Measurements from ENCODE around the gene LRRC17.

LRRC17 gene

GRCh38 chr7:102988631-102989560 lies 76.1 kb downstream of the LRRC17 start:
- DNase-seq (ENCODE audit: low read depth), result no peak

- DNase-seq (ENCODE audit: low read depth), result no peak
Observed at GRCh38 chr7:102990642-102991041, 77.8 kb downstream of the LRRC17 start.

GRCh38 chr7:102991077-102991539 lies 78.3 kb downstream of the LRRC17 start:
- DNase-seq (ENCODE audit: low read depth), result no peak

- peak; percentile 97 for DNase-seq (ENCODE audit: low read depth)
Observed at GRCh38 chr7:102991540-102992214, 78.9 kb downstream of the LRRC17 start.

- DNase-seq (ENCODE audit: low read depth), result no peak
Observed at GRCh38 chr7:102992509-102992937, 79.7 kb downstream of the LRRC17 start.

GRCh38 chr7:102992938-102993717 lies 80.3 kb downstream of the LRRC17 start:
- DNase-seq (ENCODE audit: low read depth), result peak; percentile 53

- no peak for DNase-seq (ENCODE audit: low read depth)
Observed at GRCh38 chr7:102993718-102994029, 80.9 kb downstream of the LRRC17 start.

- DNase-seq (ENCODE audit: low read depth), result no peak
Observed at GRCh38 chr7:102994567-102994966, 81.8 kb downstream of the LRRC17 start.

All from ELR (cell line).